Activated naive CD8-positive, alpha-beta T cell treated with anti-CD3 and anti-CD28 coated beads, Interleukin-2, amount 50 U/mL, for 24 hours (primary cell): ENCODE measurements around the gene DUSP6.

Source experiments
- ATAC-seq: fragments of 150-1000 bp; cut with Tn5 transposase; one replicate; pipeline ENCODE4 v1.10.0; 2021
- DNase-seq: peaks from one replicate; pipeline ENCODE4 v3.0.0; 2021
- H3K27ac Mint-ChIP-seq: one replicate; pipeline ENCODE4 v1.8.0; 2021; ENCODE audit warnings: mild to moderate bottlenecking, mixed read lengths
- H3K27me3 Mint-ChIP-seq: one replicate; pipeline ENCODE4 v1.8.0; 2021; ENCODE audit warnings: mixed read lengths
- H3K36me3 Mint-ChIP-seq: one replicate; pipeline ENCODE4 v1.8.0; 2021; ENCODE audit warnings: low read depth, mixed read lengths
- H3K4me1 Mint-ChIP-seq: one replicate; pipeline ENCODE4 v1.8.0; 2021; ENCODE audit warnings: mixed read lengths
- H3K4me3 Mint-ChIP-seq: one replicate; pipeline ENCODE4 v1.8.0; 2021; ENCODE audit warnings: mild to moderate bottlenecking, moderate library complexity, mixed read lengths
- H3K9me3 Mint-ChIP-seq: one replicate; pipeline ENCODE4 v1.8.0; 2021; ENCODE audit warnings: mixed read lengths

DUSP6 gene

GRCh38 chr12:89364631-89365030, 12.3 kb upstream of the DUSP6 start:
- no peaks in the 10 kb centered on the region for H3K9me3 Mint-ChIP-seq
- H3K4me3 Mint-ChIP-seq, result no peak overlapping the region
- no peak overlapping the region for H3K27ac Mint-ChIP-seq
- H3K27me3 Mint-ChIP-seq, result no peaks in the 10 kb centered on the region
- H3K36me3 Mint-ChIP-seq, result no peaks in the 10 kb centered on the region
- DNase-seq (no peak), ATAC-seq (no peak)
- no peaks in the 10 kb centered on the region for H3K4me1 Mint-ChIP-seq

GRCh38 chr12:89364058-89364457, 11.8 kb upstream of the DUSP6 start:
- no peaks in the 10 kb centered on the region for H3K4me1 Mint-ChIP-seq
- no peak for DNase-seq
- H3K9me3 Mint-ChIP-seq, result no peaks in the 10 kb centered on the region
- H3K27me3 Mint-ChIP-seq, result no peaks in the 10 kb centered on the region
- no peak overlapping the region for H3K27ac Mint-ChIP-seq
- H3K4me3 Mint-ChIP-seq, result no peak overlapping the region
- no peaks in the 10 kb centered on the region for H3K36me3 Mint-ChIP-seq
- ATAC-seq, result no peak

GRCh38 chr12:89363582-89363981, 11.3 kb upstream of the DUSP6 start:
- no peak overlapping the region for H3K4me3 Mint-ChIP-seq
- H3K36me3 Mint-ChIP-seq, result no peaks in the 10 kb centered on the region
- H3K27me3 Mint-ChIP-seq, result no peaks in the 10 kb centered on the region
- ATAC-seq, result no peak
- no peaks in the 10 kb centered on the region for H3K4me1 Mint-ChIP-seq
- no peaks in the 10 kb centered on the region for H3K9me3 Mint-ChIP-seq
- peak overlapping the region; percentile 5 for H3K27ac Mint-ChIP-seq
- no peak for DNase-seq

- H3K4me1 Mint-ChIP-seq, result no peaks in the 10 kb centered on the region
- ATAC-seq (no peak), DNase-seq (no peak)
- H3K9me3 Mint-ChIP-seq, result no peaks in the 10 kb centered on the region
- H3K4me3 Mint-ChIP-seq, result no peak overlapping the region
- no peaks in the 10 kb centered on the region for H3K36me3 Mint-ChIP-seq
- H3K27me3 Mint-ChIP-seq, result no peaks in the 10 kb centered on the region
- no peak overlapping the region for H3K27ac Mint-ChIP-seq
Observed at GRCh38 chr12:89363084-89363483, 10.8 kb upstream of the DUSP6 start.

- H3K4me1 Mint-ChIP-seq, result peaks cover 14% of the 10 kb centered on the region
- ATAC-seq, result no peak
- no peak overlapping the region for H3K4me3 Mint-ChIP-seq
- peaks cover 2% of the 10 kb centered on the region for H3K27me3 Mint-ChIP-seq
- no peaks in the 10 kb centered on the region for H3K9me3 Mint-ChIP-seq
- H3K27ac Mint-ChIP-seq, result no peak overlapping the region
- no peaks in the 10 kb centered on the region for H3K36me3 Mint-ChIP-seq
- no peak for DNase-seq
Observed at GRCh38 chr12:89359615-89360014, 7.3 kb upstream of the DUSP6 start.

- DNase-seq (no peak), ATAC-seq (no peak)
- no peak overlapping the region for H3K27ac Mint-ChIP-seq
- H3K27me3 Mint-ChIP-seq, result peaks cover 2% of the 10 kb centered on the region
- peaks cover 18% of the 10 kb centered on the region for H3K4me1 Mint-ChIP-seq
- no peak overlapping the region for H3K4me3 Mint-ChIP-seq
- H3K9me3 Mint-ChIP-seq, result no peaks in the 10 kb centered on the region
- no peaks in the 10 kb centered on the region for H3K36me3 Mint-ChIP-seq
Observed at GRCh38 chr12:89358805-89359204, 6.5 kb upstream of the DUSP6 start.

GRCh38 chr12:89357297-89357730, 5.0 kb upstream of the DUSP6 start:
- peaks cover 27% of the 10 kb centered on the region for H3K4me1 Mint-ChIP-seq
- no peaks in the 10 kb centered on the region for H3K36me3 Mint-ChIP-seq
- H3K4me3 Mint-ChIP-seq, result no peak overlapping the region
- no peak overlapping the region for H3K27ac Mint-ChIP-seq
- peaks cover 4% of the 10 kb centered on the region for H3K27me3 Mint-ChIP-seq
- H3K9me3 Mint-ChIP-seq, result no peaks in the 10 kb centered on the region
- no peak for ATAC-seq
- DNase-seq, result no peak

GRCh38 chr12:89356069-89356665, 3.9 kb upstream of the DUSP6 start:
- DNase-seq (no peak), ATAC-seq (no peak)
- Mint-ChIP-seq H3K27me3 (peaks cover 5% of the 10 kb centered on the region), H3K4me1 (peaks cover 29% of the 10 kb centered on the region), H3K4me3 (peak overlapping the region; percentile 27), H3K27ac (no peak overlapping the region), H3K9me3 (no peaks in the 10 kb centered on the region), H3K36me3 (no peaks in the 10 kb centered on the region)

GRCh38 chr12:89355243-89356068, 3.2 kb upstream of the DUSP6 start:
- ATAC-seq, result no peak
- H3K9me3 Mint-ChIP-seq, result no peaks in the 10 kb centered on the region
- peaks cover 5% of the 10 kb centered on the region for H3K27me3 Mint-ChIP-seq
- no peak for DNase-seq
- peaks cover 35% of the 10 kb centered on the region for H3K4me1 Mint-ChIP-seq
- peaks cover 6% of the 10 kb centered on the region for H3K36me3 Mint-ChIP-seq
- H3K4me3 Mint-ChIP-seq, result peak overlapping the region; percentile 95
- H3K27ac Mint-ChIP-seq, result no peak overlapping the region

GRCh38 chr12:89354612-89355067, 2.3 kb upstream of the DUSP6 start:
- DNase-seq (no peak), ATAC-seq (no peak)
- peaks cover 10% of the 10 kb centered on the region for H3K36me3 Mint-ChIP-seq
- peak overlapping the region; percentile 95 for H3K4me3 Mint-ChIP-seq
- H3K27me3 Mint-ChIP-seq, result peaks cover 5% of the 10 kb centered on the region
- peak overlapping the region; percentile 88 for H3K27ac Mint-ChIP-seq
- H3K4me1 Mint-ChIP-seq, result peaks cover 44% of the 10 kb centered on the region
- H3K9me3 Mint-ChIP-seq, result no peaks in the 10 kb centered on the region

GRCh38 chr12:89353823-89354611, 1.7 kb upstream of the DUSP6 start:
- Mint-ChIP-seq H3K36me3 (peaks cover 13% of the 10 kb centered on the region), H3K27me3 (peaks cover 5% of the 10 kb centered on the region), H3K9me3 (no peaks in the 10 kb centered on the region), H3K4me3 (peak overlapping the region; percentile 95), H3K27ac (peak overlapping the region; percentile 88), H3K4me1 (peaks cover 50% of the 10 kb centered on the region)
- DNase-seq (peak; percentile 79), ATAC-seq (peak; percentile 23)

- H3K9me3 Mint-ChIP-seq, result no peaks in the 10 kb centered on the region
- H3K27me3 Mint-ChIP-seq, result peaks cover 8% of the 10 kb centered on the region
- peak; percentile 66 for DNase-seq
- H3K36me3 Mint-ChIP-seq, result peaks cover 20% of the 10 kb centered on the region
- H3K4me3 Mint-ChIP-seq, result peak overlapping the region; percentile 95
- peaks cover 55% of the 10 kb centered on the region for H3K4me1 Mint-ChIP-seq
- H3K27ac Mint-ChIP-seq, result peak overlapping the region; percentile 97
- peak; percentile 29 for ATAC-seq
Observed at GRCh38 chr12:89353188-89353822, 1.0 kb upstream of the DUSP6 start.

GRCh38 chr12:89352242-89352491, 134 bp downstream of the DUSP6 start:
- H3K27me3 Mint-ChIP-seq, result peaks cover 9% of the 10 kb centered on the region
- ATAC-seq, result no peak
- DNase-seq, result no peak
- peak overlapping the region; percentile 95 for H3K4me3 Mint-ChIP-seq
- H3K9me3 Mint-ChIP-seq, result no peaks in the 10 kb centered on the region
- H3K4me1 Mint-ChIP-seq, result peaks cover 66% of the 10 kb centered on the region
- H3K27ac Mint-ChIP-seq, result peak overlapping the region; percentile 97
- peaks cover 30% of the 10 kb centered on the region for H3K36me3 Mint-ChIP-seq

GRCh38 chr12:89351489-89352241, 636 bp downstream of the DUSP6 start:
- DNase-seq (peak; percentile 39), ATAC-seq (peak; percentile 11)
- Mint-ChIP-seq H3K27me3 (peaks cover 9% of the 10 kb centered on the region), H3K4me1 (peaks cover 71% of the 10 kb centered on the region), H3K4me3 (peak overlapping the region; percentile 95), H3K27ac (peak overlapping the region; percentile 97), H3K9me3 (no peaks in the 10 kb centered on the region), H3K36me3 (peaks cover 34% of the 10 kb centered on the region)
